8988T (cell line): Measurements from ENCODE around the gene OTOR.
A peak's percentile ranks its signal among the peaks of the same experiment; 100 is the strongest.

Experiments
- DNase-seq: peaks from one replicate; pipeline ENCODE4 v3.0.0; 2011

Gene OTOR

DNA sequence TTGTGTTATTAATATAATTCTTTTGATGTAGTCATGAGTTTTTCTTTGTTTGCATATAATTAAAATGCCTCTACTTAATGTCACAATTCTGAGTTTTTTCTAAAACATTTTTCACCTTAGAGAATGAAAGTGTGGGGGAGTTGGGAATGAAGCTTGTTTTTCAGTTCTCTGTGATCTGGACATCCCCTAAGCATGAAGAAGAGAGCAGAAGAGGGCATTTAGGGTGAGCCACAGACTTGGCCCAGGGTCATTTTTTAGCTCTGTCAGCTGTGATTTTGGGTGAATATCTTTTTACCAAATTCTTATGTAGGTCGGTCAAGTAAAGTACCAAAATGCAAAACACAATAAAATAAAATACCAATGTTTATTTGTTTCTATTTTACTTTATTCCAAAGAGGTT, 3.9 kb downstream of the OTOR start:
- DNase-seq = no peak

DNA sequence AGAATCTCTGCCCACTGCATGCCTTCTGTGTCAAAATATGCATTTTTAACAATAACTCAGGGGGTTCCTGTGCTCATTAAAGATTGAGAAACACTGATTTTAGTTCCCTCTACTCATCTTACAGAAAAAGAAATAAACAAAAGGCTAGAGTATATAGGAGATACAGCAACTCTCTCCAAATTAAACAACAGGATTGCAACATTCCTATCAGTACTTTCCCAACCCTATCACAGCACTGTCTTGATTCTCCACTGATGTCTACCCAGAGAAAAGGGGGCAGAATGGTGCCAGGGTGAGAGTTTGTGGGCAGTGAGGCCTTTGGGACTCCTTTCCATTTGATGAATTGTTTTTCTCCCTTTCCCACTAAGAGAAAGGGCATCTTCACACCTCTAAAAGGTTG, 4.7 kb downstream of the OTOR start:
- no peak for DNase-seq

DNA sequence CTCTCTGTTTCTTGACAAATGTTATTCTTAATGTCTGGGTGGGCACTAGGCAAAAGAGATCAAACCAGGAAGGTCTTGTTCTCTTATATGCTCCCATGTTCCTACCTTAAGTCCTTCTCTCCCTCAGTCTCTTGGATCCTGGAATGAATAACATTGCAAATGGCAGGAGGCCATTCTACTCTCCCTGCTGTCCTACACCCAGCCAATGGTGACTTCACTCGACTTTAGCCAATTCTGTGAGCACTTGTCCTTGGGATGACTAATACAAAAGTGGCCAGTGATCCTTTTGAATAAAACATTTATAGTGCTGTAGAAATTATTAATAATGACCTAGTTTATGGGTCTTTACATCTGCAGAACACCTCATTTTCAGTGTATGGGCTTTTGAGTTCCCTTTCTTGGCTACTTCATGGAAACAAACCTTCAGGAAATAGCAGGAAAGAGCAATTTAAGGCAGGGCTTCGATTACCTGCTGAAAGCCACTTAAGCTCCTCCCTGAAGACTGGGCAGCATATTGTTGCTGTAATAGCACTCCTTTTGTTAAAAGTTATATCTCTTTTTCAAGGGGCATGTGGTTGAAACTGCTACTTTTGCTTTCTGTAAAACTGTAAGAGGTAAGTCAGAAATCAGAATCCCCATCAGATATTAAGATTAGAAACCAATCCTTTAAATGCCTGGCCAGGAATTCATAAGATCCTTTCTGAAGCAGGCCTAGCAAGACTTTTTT, 10.5 kb downstream of the OTOR start:
- no peak for DNase-seq

DNA sequence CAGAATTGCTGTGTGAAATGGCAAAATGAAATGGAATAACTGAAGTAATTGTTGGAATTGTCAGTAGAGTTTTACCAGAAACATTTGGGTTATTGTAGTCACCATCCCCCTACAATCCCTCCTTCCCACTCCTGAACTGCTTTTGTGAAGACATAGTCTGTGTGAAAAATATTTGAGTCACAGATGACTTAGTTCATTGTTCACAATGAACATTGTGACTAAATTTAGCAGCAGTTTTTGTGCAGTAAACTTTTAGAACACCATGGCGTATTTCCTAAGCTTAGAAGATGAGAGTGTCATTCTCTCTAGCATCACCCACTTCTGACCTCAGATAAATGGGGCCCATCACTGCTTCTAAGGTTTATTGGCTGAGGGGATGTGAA, 11.0 kb downstream of the OTOR start:
- DNase-seq = no peak

DNA sequence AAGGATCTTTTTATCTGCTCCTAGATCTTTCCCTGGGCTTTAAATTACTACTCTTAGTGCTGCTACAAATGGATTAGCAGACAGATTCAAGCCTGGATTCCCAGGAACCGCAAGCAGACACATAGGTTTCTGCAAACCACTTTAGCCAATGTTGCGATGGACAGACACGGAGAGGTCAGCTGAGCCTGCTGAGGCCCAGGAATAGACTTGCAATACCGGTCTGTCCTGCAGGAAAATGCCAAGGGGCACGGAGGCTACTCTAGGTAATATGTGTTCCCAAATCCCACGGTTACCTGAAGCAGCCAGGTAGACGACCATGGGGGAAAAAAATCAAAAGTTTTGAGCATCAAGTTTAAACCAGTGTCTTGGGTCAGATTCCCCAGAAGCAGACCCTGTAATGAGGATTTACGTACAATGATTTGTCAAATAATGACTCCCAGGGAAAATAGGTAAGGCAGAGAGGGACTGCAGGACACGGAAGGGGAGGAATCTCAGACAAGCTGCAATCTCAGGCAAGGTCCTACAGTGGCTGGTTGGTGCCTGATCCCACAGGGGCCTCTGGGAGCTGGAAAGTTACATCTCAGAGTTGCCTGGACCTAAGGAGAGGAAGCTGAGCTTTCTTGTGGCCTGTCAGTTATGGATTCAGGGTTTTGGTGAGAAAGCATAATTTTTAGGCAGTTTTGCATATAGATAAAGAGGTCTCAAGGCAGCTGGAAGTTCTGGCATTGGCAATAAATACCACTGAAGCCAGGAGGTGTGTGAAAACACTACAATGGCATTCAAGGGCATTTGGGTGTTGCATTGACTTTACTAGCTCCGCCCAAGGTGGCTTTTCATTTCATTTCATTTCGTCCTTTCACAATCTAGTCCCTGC, 12.5 kb downstream of the OTOR start:
- no peak for DNase-seq

DNA sequence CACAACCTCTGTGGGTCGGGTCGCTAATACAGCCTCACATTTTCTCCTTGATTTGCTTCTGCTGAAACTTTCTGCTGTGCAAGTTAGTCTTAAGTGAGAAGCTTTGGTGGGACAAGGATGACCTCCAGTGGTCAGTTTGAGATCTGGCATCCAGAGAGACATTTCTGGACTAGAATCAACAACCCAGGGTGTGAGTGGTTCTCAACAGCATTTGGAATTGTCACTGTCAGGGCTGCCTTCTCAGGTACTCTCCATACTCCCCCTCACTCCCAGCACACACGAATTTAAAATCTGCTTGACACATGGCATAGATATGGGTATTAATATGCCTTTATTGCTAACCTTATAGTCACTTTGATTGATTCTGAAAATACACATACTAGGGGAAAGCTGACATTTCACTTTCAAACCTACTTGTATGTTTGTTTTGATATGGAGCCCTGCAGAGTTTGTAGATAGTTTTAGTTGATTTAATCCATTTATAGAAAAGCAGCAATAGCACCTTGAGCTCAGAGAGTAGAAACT, 13.2 kb downstream of the OTOR start:
- DNase-seq = peak; percentile 13

DNA sequence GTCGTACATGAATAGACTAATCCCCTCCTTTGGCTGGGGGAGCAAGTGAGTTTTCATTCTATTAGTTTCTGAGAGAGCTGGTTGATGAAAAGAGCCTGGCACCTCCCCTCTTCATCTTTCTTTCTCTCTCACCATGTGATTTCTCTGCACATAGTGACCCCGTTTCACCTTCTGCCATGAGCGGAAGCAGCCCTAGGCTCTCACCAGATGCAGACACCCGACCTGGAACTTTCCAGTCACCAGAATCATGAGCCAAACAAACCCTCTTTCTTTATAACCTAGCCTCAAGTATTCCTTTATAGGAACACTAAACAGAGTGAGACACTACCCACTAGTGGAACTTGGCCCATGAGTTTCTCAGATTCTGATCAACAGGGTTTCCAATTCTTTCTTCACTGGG, 16.4 kb downstream of the OTOR start:
- no peak for DNase-seq

DNA sequence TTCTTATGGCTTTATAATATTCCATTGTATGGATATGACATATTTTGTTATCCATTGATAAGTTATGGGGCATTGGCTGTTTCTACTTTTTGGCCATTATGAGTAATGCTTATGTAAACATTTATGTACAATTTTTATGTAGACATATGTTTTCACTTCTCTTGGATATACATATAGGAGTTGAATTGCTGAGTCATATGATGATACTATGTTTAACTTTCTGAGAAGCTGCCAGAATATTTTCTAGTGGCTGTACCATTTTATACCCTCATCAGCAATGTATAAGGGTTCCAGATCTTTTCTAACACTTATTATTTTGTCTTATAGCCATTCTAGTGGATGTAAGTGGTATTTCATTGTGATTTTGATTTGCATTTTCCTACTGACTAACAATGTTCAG, 23.1 kb downstream of the OTOR start:
- DNase-seq = no peak

DNA sequence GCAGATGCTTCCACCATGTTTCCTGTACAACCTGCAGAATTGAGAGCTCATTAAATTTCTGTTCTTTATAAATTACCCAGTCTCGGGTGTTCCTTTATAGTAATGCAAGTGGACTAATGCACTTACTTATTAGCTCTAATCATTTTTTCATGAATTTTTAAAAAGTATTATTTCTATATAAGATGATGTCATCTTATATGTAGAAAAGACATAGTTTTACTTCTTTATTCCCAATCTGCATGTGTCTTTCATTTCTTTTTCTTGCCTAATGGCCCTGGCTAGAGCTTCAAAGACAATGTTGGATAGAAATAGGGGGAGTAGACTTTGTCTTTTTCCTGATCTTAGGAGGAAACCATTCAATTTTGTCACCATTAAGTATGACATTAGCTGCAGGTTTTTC, 27.8 kb downstream of the OTOR start:
- DNase-seq = no peak

DNA sequence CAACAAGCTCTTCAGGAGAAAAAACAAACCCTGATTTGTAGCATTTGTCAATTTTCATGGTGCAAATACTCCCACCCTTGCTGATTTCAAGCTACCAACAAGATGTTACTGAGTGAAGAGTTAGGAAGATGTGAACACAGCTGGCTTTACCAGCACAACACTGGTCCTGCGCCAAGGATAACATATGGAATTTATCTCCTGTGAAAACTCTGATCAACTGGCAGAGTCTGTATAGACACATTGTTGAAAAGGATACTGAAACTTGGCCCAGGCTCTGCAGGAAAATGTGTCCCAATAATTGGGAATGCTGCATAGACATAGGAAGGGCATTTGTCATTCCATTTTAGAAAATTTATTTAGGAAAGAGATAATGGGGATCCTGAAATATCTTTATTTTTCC, 29.0 kb downstream of the OTOR start:
- DNase-seq = no peak

DNA sequence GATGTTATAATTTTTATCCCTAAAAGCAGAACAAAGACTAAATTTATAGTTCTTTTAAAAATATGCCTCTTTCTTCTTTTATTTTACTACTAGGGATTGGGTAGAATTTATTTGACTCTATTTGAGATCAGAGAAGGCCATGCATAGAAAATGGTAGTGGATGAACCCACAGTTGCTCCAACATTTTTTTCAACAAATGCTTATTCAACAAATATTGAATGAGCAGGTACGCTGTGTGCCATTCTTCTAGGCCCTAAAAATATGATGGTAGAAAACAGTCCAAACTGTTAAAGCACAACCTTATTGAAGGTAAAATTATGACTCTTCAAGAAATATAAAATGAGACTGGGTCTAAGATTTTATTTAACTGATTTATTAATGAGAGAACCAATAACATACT, 30.0 kb downstream of the OTOR start:
- no peak for DNase-seq

DNA sequence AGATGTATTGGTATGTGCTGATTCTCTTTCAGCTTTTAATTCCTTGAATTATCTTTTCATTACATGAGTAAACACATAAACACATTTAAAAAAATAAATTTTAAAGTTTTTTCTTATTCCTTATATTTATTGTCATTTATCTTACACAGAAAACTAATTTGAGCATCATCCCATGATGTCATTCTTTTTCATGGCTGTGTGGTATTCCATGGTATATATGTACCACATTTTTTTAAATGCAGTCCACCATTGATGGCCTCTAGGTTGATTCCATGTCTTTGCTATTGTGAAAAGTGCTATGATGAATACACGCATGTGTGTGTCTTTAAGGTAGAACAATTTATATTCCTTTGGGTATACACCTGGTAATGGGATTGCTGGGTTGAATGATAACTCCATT, 33.3 kb downstream of the OTOR start:
- no peak for DNase-seq

DNA sequence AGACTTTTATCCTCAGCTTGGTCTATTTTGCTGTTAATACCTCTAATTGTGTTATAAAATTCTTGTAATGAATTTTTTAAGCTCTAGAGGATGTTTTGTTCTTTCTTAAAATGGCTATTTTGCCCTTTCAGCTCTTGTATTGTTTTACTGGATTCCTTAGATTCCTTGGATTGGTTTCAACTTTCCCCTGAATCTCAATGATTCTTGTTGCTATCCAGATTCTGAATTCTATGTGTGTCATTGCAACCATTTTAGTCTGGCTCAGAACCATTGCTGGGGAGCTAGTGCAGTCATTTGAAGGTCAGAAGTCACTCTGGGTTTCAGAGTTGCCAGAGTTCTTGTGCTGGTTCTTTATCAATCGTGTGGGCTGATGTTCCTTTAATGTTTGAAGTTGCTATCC, 37.1 kb downstream of the OTOR start:
- DNase-seq = no peak
